ENCODE results near the gene PRAMEF4.
"Not testable (repeated sequence)": the region's sequence is repeated elsewhere in the genome, so short reads cannot be mapped to it uniquely, and the experiment has no call there.

DNA sequence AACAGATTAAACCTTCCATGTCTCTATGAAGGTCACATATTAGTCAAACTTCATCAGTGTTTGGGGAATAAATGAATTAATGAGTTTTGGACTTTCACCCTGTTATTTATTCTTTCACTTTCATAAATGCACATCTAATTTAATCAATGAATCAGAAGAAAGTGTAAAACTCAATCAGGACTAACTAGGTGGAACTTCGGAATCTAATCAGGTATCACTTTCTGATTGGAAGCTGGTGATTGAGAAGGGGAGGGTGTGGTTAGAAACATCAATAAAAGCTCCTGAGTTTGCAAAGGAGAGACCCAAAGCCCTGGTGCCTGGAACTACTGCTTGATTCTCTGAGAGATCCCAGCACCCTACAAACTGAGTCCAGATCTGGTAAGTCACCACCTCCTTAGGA, 30.3 kb upstream of the PRAMEF4 start, which contains the start of gene PRAMEF7:
- TF ChIP-seq, protein P1, sequence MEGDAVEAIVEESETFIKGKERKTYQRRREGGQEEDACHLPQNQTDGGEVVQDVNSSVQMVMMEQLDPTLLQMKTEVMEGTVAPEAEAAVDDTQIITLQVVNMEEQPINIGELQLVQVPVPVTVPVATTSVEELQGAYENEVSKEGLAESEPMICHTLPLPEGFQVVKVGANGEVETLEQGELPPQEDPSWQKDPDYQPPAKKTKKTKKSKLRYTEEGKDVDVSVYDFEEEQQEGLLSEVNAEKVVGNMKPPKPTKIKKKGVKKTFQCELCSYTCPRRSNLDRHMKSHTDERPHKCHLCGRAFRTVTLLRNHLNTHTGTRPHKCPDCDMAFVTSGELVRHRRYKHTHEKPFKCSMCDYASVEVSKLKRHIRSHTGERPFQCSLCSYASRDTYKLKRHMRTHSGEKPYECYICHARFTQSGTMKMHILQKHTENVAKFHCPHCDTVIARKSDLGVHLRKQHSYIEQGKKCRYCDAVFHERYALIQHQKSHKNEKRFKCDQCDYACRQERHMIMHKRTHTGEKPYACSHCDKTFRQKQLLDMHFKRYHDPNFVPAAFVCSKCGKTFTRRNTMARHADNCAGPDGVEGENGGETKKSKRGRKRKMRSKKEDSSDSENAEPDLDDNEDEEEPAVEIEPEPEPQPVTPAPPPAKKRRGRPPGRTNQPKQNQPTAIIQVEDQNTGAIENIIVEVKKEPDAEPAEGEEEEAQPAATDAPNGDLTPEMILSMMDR (IDR thresholded peaks at IDR 0.05; ENCODE audit: low read depth, low read length, poor library complexity, severe bottlenecking): not testable (repeated sequence)
- TF ChIP-seq EZH2phosphoT487 (IDR thresholded peaks at IDR 0.05; ENCODE audit: borderline replicate concordance, low read length): not testable (repeated sequence)
